ENCODE results near the gene RAB3C.
"Not testable (repeated sequence)": the region's sequence is repeated elsewhere in the genome, so short reads cannot be mapped to it uniquely, and the experiment has no call there.

RAB3C gene, protein sequence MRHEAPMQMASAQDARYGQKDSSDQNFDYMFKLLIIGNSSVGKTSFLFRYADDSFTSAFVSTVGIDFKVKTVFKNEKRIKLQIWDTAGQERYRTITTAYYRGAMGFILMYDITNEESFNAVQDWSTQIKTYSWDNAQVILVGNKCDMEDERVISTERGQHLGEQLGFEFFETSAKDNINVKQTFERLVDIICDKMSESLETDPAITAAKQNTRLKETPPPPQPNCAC

DNA sequence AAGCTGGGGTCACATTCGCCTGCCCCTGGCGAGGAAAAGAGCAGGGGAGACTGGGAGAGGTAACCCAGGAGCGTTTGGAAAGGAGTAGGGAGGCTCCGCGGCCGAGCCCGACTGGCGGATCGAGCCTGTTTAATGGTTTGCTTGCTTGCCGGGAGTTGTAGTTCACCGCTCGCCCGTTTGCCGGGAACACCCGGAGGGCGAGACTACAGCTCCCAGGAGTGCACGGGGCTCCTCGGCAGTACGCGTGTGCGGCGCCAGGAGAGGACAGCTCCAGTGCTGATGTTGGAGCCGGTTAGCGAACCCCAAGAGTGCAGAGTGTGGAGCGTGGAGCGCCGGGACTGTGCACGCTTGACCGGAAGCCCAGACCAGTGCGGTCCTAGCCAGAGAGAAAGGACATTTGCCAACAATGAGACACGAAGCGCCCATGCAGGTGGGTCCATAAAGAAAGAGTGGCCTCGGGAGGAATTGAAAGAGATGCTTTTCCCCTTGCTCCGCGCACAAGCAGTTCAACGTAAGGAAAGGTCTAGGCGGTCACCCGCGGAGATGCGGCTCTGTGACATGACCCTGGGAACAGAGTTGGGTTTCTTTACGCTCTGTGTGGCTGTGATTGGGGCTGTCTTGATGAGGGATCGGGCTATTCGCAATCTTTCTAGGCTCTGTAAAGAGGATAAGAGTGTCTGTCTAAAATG lies at the start of gene RAB3C:
Gene RAB3C, plus strand, starts transcription at position 273 of the 689 bp plus-strand sequence. Its CDS starts 134 bp downstream, at position 407.
- DNase-seq (ENCODE audit: low spot score) = peak; percentile 90

DNA sequence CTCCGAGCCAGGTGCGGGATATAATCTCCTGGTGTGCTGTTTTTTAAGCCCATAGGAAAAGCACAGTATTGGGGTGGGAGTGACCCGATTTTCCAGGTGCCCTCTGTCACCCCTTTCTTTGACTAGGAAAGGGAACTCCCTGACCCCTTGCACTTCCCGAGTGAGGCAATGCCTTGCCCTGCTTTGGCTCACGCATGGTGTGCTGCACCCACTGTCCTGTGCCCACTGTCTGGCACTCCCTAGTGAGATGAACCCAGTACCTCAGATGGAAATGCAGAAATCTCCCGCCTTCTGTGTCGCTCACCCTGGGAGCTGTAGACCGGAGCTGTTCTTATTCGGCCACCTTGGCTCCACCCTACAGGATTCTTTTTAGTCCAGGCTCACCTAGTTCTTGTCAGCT lies 40.9 kb upstream of the RAB3C start:
- DNase-seq (ENCODE audit: low spot score) = not testable (repeated sequence)

DNA sequence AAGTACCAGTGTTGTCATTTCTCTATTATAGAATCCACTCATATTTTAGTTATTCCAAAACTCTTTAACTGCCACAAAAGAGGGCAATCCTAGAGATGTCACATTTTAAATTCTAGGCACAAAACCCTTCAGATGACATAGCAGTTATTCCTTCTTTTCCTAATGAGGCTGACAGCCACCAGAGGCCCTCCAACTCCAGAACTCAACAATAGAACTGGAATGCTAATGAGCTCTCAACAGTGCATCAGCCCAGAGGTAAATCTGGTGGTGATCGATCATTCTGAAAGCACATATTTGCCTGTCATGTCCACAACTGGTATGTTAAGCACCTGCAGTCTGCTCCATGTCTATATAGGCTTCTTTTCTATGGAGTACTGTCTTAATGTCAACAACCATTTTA lies 40.2 kb upstream of the RAB3C start:
- DNase-seq (ENCODE audit: low spot score) = no peak

DNA sequence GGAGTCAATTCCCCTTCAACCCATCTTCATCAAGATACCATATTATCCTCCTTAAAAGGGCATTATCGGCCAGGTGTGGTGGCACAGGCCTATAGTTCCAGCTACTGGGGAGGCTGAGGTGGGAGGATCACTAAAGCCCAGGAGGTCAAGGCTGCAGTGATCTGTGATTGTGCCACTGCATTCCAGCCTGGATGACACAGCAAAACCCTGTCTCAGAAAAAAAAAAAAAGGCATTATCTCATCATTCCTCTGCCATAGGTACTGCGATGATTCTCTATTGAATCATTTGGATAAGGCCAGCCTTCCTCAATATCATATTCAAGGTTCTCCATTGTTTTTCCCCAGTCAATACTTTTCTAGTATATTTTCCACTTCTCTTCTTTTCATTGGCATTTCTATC lies 39.2 kb upstream of the RAB3C start:
- no peak for DNase-seq (ENCODE audit: low spot score)

DNA sequence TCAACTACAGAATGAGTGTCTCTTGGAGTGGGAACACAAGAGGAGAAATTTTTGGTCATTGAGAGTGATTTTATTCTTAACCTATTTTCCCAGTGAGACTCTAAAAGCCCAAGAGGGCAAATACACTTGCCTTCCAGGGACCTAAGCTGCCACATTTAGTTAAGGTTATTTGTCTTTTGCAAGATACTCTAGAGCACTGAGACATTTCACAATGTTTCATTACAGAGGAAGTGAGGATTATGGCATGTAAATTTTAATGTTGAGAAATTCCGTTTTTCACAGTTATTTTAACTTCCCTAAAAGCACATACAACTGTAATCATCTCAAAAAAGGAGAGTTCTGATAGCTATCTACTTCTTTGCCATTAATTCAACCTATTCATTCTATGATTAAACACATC lies 38.7 kb upstream of the RAB3C start:
- no peak for DNase-seq (ENCODE audit: low spot score)

DNA sequence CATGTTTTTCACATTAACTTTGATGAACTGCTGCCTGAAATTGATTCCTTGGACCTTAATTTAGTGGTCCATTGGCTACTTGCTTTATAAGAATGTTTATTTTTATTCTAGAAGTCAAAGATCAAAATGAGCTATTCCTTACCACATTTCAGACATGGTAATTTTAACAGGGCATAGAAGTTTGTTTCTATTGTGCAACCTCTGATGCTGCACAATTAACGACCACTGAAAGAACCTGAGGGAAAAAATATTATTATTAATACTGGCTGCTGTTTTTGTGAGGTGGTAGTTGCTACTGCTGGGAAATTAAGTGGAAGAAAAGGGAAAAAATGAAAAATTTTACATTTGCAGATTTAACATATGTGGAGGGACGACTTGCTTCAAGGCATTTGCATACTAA lies 37.9 kb upstream of the RAB3C start:
- DNase-seq (ENCODE audit: low spot score) = no peak

DNA sequence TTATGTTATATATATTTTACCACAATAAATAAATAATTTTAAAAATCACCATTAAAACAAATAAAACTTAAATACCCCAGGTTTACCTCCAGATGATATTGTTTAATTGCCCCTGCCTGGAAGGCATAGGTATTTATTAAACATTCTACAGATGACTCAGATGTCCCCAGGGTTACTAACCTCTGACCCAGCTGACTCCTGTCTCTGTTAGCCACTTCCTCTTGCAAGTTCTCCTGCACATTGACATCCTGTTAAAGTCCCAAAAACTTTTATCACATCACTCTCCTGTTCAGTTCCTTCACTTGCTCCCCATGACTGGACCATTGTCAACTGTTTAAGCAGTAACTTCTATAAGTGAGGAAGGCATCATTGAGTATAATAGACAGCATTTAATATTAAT lies 37.0 kb upstream of the RAB3C start:
- no peak for DNase-seq (ENCODE audit: low spot score)

DNA sequence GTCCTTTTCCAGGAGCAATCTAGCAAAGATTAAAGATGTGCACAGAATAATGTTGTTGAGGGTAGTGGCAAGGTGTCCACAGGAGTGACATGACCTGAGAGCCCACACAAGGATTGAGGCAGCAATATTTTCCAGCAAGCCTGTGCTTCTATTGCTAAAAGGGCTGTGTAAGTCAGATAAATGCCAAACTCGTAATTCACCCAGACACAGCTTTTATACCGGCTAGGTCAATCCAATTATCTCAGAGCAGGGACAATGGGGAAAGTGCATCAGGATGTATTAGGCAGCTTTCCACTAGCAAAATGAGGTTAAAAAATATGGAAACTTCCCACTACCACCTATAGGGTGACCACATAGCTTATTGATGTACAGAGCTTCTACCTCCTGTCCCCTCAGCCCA lies 34.8 kb upstream of the RAB3C start:
- DNase-seq (ENCODE audit: low spot score) = no peak

DNA sequence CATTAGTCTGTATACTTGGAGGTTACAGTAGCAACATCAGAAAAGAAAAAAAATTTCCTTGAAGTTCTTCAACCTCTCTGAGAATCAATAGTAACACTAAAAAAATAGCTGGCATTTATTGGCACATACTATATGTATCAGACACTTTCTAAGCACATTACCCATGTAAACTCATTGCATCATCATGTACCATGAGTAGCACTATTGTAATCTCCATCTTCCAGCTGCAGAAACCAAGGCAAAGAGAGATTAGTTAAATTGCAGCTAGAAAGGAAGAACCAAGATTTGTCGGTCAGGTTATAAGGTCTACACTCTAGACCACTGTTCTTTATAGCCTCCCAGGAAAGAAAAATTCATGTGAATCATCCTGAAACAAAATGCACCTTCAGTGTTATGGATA lies 31.4 kb upstream of the RAB3C start:
- no peak for DNase-seq (ENCODE audit: low spot score)

DNA sequence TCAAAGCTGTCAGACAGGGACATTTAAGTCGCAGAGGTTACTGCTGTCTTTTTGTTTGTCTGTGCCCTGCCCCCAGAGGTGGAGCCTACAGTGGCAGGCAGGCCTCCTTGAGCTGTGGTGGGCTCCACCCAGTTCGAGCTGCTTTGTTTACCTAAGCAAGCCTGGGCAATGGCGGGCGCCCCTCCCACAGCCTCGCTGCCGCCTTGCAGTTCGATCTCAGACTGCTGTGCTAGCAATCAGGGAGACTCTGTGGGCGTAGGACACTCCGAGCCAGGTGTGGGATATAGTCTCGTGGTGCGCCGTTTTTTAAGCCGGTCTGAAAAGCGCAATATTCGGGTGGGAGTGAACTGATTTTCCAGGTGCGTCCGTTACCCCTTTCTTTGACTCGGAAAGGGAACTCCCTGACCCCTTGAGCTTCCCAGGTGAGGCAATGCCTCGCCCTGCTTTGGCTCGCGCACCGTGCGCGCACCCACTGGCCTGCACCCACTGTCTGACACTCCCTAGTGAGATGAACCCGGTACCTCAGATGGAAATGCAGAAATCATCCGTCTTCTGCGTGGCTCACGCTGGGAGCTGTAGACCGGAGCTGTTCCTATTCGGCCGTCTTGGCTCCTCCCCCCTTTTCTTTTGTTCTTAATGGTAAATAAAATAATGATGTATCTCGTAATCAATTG lies 25.1 kb upstream of the RAB3C start:
- not testable (repeated sequence) for DNase-seq (ENCODE audit: low spot score)

DNA sequence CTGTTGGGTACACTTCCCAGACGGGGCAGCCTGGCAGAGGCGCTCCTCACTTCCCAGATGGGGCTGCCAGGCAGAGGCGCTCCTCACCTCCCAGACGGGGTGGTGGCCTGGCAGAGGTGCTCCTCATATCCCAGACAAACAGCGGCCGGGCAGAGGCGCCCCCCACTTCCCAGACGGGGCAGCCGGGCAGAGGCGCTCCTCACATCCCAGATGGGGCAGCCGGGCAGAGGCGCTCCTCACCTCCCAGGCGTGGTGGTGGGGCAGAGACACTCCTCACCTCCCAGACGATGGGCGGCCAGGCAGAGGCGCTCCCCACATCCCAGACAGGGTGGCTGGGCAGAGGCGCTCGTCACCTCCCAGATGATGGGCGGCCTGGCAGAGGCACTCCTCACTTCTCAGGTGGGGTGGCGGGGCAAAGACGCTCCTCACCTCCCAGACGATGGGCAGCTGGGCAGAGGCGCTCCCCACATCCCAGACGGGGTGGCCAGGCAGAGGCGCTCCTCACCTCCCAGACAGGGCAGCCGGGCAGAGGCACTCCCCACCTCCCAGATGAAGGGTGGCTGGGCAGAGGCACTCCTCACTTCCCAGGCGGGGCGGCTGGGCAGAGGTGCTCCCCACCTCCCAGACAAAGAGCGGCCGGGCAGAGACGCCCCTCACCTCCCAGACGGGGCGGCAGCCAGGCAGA lies 19.7 kb upstream of the RAB3C start:
- not testable (repeated sequence) for DNase-seq (ENCODE audit: low spot score)

DNA sequence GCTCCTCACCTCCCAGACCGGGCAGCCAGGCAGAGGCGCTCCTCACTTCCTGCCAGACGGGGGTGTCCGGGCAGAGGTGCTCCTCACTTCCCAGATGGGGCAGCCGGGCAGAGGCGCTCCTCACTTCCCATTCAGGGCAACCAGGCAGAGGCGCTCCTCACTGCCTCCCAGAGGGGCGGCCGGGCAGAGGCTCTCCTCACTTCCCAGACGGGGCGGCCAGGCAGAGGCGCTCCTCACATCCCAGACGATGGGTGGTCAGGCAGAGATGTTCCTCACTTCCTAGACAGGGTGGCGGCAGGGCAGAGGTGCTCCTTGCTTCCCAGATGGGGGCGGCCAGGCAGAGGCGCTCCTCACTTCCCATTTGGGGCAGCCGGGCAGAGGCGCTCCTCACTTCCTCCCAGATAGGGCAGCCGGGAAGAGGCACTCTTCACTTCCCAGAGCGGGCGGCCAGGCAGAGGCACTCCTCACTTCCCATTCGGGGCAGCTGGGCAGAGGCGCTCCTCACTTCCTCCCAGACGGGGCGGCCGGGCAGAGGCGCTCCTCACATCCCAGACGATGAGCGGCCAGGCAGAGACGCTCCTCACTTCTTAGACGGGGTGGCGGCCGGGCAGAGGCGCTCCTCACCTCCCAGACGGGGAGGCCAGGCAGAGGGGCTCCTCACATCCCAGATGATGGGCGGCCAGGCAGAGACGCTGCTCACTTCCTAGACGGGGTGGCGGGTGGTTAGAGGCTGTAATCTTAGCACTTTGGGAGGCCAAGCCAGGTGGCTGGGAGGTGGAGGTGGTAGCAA lies 18.6 kb upstream of the RAB3C start:
- not testable (repeated sequence) for DNase-seq (ENCODE audit: low spot score)

DNA sequence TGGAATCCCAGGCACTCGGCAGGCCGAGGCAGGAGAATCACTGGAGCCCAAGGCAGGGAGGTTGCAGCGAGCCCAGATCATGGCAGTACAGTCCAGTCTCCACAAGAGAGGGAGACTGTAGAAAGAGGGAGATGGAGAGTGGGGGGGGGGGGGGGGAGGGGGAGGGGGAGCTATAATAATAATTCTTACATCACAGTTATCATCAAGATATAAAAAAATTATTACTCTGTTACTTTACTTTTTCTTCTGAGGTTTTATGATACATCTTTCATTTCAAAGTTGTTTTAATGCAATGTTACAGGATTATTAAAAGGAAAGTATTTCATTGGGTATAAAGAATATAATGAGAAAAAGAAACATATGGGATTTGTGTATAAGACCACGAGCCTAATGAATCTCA lies 17.8 kb upstream of the RAB3C start:
- no peak for DNase-seq (ENCODE audit: low spot score)

DNA sequence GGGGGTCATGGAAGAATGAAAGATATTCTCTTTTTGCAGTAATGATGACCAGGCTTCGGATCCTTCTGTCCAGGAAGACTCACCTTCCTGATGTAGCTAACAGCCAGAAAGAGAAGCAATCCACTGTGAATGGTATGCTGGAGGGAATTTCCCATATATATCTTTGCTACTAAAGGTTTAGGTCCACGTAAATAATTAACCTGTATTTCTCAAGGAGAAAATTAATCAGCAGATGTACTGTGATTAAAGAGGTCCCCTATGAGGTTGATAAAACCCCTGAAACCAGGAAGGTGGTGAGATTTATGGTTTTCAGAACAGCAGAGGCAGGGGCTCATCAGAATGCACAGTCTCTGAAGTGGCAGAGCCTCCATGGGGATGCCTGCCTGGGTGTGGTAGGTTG lies 11.4 kb upstream of the RAB3C start:
- no peak for DNase-seq (ENCODE audit: low spot score)

DNA sequence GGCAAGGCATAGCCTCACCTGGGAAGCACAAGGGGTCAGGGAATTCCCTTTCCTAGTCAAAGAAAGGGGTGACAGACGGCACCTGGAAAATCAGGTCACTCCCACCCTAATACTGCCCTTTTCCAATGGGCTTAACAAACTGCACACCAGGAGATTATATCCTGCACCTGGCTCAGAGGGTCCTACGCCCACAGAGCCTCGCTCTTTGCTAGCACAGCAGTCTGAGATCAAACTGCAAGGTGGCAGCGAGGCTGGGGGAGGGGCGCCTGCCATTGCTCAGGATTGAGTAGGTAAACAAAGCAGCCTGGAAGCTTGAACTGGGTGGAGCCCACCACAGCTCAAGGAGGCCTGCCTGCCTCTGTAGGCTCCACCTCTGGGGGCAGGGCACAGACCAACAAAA lies 9.9 kb upstream of the RAB3C start:
- DNase-seq (ENCODE audit: low spot score) = not testable (repeated sequence)

DNA sequence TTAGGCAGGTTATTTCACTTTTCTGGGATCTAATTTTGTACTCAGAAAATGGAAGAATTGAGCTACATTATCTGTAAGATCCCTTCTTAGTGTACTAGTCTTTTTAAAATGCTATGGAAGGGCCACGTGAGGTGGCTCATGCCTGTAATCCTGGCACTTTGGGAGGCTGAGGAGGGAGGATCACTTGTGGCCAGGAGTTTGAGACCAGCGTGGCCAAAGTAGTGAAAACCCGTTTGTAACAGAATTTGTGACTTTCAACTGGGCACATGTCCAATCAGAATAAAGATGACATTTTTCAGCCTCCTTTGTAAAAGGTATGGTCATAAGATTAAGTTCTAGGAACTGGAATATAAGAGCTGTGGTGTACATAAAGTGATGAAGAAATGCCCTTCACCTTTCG lies 3.1 kb upstream of the RAB3C start:
- no peak for DNase-seq (ENCODE audit: low spot score)

DNA sequence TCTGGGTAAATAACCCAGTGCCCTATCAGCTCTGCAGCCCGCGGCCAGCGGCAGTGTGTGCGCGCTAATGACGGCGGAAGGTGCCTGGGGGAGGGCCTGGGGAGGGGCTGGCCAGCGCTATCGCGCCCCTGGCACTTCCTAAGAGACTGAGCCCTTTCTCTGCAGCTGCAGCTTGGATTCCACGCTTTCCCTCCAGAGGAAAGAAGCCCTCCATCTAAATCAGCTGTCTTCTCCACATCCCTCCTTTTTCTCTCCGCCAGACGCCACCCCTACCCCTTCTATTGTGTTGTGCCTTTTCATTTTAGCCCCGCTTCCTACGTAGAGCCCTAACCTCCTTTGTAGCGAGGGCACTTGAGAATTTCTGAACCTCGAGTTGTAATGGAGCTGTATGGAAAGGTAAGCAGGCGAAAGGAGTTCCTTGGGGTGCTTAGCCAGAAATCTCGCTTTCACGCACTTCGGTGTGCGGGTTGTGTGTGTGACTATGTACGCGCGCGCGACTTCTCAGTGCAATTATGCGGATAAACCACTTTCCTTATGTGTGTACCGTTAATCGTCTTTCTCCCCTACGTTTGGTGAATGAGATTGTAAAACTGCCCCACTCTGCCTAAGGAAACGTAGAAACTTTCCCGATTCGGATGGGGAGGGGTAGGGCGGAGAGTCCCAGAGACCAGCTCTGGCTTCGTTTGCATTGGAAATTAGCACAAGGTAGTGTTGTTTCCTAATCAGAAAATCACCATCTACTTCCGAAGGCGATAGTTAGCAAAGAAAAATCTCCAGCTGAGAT lies 664 bp upstream of the RAB3C start:
- DNase-seq (ENCODE audit: low spot score) = peak; percentile 46

DNA sequence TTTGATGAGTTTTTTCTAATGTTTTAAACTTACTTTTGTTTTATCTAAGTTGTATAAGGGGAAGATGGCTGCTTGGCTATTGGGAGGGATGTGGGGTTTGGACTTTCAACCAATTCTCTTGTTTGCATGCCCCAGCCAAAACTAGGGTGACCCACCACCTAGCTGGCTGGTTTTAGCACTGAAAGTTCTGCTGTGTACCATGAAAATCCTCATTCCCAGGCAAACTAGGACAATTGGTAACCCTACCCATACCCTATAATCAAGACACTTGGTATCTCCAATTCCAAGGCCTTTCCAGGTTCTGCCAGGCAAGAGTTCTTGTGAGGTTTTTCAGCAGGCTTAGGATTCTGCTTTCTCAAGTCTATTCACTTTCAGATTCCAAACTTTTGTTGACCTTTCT lies 13.1 kb downstream of the RAB3C start:
- DNase-seq (ENCODE audit: low spot score) = no peak

DNA sequence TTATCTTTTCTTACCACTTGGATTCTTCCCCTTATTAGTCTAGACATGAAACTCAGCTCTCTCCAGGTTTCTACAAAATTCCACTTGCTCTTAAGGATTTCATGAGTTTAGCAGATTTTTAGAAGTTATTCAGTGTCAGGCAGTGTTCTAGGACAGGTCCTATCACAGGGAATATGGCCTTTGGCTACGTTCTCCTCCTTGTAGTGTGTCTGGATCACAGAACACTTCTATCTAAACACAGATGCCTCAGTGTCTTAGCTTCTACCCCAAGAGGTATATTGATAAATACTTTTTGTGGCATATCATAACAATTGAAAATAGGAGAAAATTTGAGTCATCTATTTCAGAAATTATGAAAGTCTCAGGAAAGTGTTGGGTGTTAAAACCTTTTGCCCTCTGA lies 15.6 kb downstream of the RAB3C start:
- no peak for DNase-seq (ENCODE audit: low spot score)

DNA sequence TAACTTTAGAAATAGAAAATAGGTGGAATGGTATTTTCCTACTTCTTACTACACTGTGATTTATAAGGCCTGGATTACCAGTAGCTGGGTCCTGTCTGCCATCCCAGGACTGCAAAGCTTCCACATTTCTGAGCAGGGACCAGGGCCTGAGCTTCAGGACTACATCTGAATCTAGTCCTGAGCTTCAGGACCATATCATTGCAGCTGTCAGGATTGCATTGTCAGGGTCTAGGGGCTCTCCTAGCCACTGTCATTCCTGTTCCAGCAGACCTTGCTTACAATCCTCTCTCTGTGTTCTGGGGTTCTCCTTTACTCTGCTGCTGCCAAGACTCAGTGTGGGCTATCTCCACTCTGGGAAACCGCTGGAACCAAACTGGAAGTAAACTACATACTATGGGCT lies 16.3 kb downstream of the RAB3C start:
- no peak for DNase-seq (ENCODE audit: low spot score)

DNA sequence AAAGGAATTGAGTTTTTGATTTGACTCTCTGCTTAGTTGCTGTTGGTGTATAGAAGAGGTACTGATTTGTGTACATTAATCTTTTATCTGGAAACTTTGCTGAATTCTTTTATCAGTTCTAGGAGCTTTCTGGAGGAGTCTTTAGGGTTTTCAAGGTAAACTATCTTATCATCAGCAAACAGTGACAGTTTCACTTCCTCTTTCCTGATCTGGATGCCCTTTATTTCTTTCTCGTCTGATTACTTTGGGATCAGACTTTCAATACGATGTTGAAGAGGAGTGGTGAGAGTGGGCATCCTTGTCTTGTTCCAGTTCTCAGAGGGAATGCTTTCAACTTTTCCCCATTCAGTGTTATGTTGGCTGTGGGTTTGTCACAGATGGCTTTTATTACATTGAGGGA lies 17.7 kb downstream of the RAB3C start:
- DNase-seq (ENCODE audit: low spot score) = not testable (repeated sequence)
